NB4 (cell line): ENCODE results near the gene CBFB.
"Not testable (repeated sequence)": the region's sequence is repeated elsewhere in the genome, so short reads cannot be mapped to it uniquely, and the experiment has no call there.

Experiments used
- DNase-seq: peaks from one replicate; pipeline ENCODE4 v3.0.0; 2010; ENCODE audit warnings: low read depth
- H3K4me3 ChIP-seq: one replicate; pipeline ENCODE4 v1.5.1; 2011; ENCODE audit warnings: mild to moderate bottlenecking, low read depth, low read length, moderate library complexity
- CTCF ChIP-seq: IDR thresholded peaks from one replicate; pipeline ENCODE4 v1.5.1; 2012; ENCODE audit warnings: low read depth, low read length
- MYC ChIP-seq: IDR thresholded peaks from 2 replicates; pipeline ENCODE4 v1.6.1; 2011; ENCODE audit warnings: low read depth, low read length
- POLR2A ChIP-seq: IDR thresholded peaks from 2 replicates; pipeline ENCODE4 v1.6.1; 2011; ENCODE audit warnings: mild to moderate bottlenecking; ENCODE audit not compliant: insufficient read length; ENCODE audit errors: extremely low read depth
- TF ChIP-seq, protein P1 (sequence below): IDR thresholded peaks from 2 replicates; pipeline ENCODE4 v1.6.1; 2011; ENCODE audit warnings: low read depth, low read length

Gene CBFB

GRCh38 chr16:67116388-67117311, 87.7 kb downstream of the CBFB start:
- H3K4me3 ChIP-seq, result no peak overlapping the region
- TF ChIP-seq, protein P1, sequence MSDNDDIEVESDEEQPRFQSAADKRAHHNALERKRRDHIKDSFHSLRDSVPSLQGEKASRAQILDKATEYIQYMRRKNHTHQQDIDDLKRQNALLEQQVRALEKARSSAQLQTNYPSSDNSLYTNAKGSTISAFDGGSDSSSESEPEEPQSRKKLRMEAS, result no peak
- DNase-seq, result peak; percentile 62

DNA sequence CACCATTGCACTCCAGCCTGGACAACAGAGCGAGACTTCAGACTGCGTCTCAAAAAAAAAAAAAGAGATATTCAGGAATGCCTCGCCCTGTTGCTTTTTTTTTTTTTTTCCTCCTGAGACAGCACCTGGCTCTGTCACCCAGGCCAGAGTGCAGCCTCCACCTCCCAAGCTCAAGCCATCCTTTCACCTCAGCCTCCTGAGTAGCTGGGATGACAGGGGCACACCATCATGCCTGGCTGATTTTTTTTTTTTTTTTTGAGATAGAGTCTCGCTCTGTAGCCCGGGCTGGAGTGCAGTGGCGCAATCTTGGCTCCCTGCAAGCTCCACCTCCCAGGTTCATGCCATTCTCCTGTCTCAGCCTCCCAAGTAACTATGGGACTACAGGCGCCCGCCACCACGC, 88.8 kb downstream of the CBFB start:
- no peak for DNase-seq
- H3K4me3 ChIP-seq, result no peak overlapping the region
- TF ChIP-seq, protein P1, result no peak
- no peak for TF ChIP-seq POLR2A
- no peak for TF ChIP-seq CTCF
- no peak for TF ChIP-seq MYC

GRCh38 chr16:67120025-67120424, 91.1 kb downstream of the CBFB start:
- no peak for TF ChIP-seq POLR2A
- no peak for DNase-seq

GRCh38 chr16:67122799-67123198, 93.8 kb downstream of the CBFB start:
- DNase-seq, H3K4me3 ChIP-seq: not testable (repeated sequence)

More at GRCh38 chr16:67120025-67120424, 91.1 kb downstream of the CBFB start:
- no peak overlapping the region for H3K4me3 ChIP-seq

GRCh38 chr16:67128417-67128816, 99.5 kb downstream of the CBFB start:
- TF ChIP-seq, protein P1, result no peak
- TF ChIP-seq MYC (no peak), CTCF (no peak), POLR2A (no peak)
- no peak for DNase-seq
- no peak overlapping the region for H3K4me3 ChIP-seq

DNA sequence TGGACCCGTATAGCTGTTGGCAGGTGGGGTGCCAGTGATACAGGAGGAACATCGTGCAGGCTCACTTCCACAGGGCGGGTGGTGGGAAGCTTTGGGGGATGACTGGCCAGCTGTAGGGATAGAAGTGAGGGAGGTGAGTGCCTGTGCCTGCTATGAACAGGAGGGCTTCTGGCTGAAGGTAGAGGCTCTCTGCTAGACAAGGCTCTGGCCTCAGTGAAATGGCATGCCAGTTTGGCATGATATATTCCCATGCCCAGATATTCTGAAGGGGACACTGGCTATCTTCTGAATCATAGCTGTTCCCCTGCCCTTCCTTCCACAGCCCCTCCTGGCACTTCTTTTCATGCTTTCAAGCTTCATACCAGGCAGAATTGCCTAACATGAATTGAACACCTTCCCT, 99.9 kb downstream of the CBFB start:
- no peak overlapping the region for H3K4me3 ChIP-seq
- DNase-seq, result no peak
- TF ChIP-seq POLR2A (no peak), MYC (no peak), CTCF (no peak)
- TF ChIP-seq, protein P1, result no peak

GRCh38 chr16:67129422-67129821, 100.5 kb downstream of the CBFB start:
- no peak overlapping the region for H3K4me3 ChIP-seq
- TF ChIP-seq, protein P1, result no peak
- TF ChIP-seq MYC (no peak), CTCF (no peak), POLR2A (no peak)
- no peak for DNase-seq
